Peyer's patch (tissue), 4 donors: ENCODE data around the gene MMAB.

ENCODE experiments used
- CTCF ChIP-seq, 6 experiments: fragments of 450-650 bp in 4 of 6; fragments of 200-600 bp in 2 of 6; sonication (generic) in 1 of 6; IDR thresholded peaks; one replicate each; pipeline ENCODE4 v1.5.1; 2017 to 2019; ENCODE audit warnings: antibody characterized with exemption in 6 of 6, mild to moderate bottlenecking in 3 of 6, moderate library complexity in 1 of 6
- POLR2A ChIP-seq, 2 donors: fragments of 450-650 bp; IDR thresholded peaks; one replicate each; pipeline ENCODE4 v1.5.1; 2017; ENCODE audit warnings: antibody characterized with exemption in 2 of 2, mild to moderate bottlenecking in 2 of 2, moderate library complexity in 2 of 2

- TF ChIP-seq CTCF (IDR thresholded peaks at IDR 0.05) (no peak), POLR2A (IDR thresholded peaks at IDR 0.05) (no peak)
Observed at GRCh38 chr12:109535231-109535862, 38.0 kb downstream of the MMAB start.
